ENCODE data around the gene CTTNBP2NL.
"Not testable (repeated sequence)": the region's sequence is repeated elsewhere in the genome, so short reads cannot be mapped to it uniquely, and the experiment has no call there.

Gene CTTNBP2NL

GRCh38 chr1:112464501-112464900 is 68.5 kb downstream of the CTTNBP2NL start:
- DNase-seq (ENCODE audit: low spot score): no peak

DNA sequence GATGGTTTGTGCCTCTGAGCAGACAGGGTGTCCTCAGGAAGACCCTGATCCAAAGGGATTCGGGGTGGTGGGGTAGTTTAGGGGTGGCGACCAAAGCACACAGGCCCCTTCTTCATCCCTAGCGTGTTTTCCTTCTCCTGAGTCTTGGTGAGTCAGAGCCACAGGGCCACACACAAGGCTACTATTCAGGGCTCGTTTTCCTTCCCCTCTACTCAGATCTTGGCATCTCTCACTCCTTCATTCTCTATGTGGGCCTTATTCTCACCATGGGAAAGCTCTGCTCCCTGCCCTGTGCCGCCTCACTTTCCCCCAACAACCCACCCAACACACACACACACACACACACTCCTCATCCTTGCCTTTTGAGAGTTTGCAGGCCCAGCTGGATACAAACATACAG is 69.1 kb downstream of the CTTNBP2NL start:
- DNase-seq (ENCODE audit: low spot score): no peak

- peak; percentile 85 for DNase-seq (ENCODE audit: low spot score)
Observed at GRCh38 chr1:112466078-112466660, 70.2 kb downstream of the CTTNBP2NL start.

- not testable (repeated sequence) for DNase-seq (ENCODE audit: low spot score)
Observed at GRCh38 chr1:112470324-112470723, 74.3 kb downstream of the CTTNBP2NL start.

DNA sequence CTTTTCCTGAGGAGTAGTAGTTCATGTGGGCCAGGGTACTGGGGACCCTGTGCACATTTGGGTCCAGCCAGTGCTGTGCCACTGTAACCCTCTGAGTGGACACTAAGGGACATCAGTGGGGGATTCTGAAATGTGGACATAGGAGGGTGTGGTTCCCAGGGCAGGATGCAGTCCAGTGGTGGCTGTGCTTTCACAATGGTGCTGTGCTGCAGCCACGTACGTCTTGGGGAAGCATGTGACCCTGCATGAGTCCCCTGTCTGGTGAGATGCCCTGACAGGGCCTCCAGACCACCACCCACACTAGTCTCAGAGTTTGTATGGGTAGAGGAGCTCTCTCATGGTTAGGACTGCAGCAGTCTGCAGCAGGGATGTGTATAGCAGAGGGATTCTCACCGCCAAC is 75.0 kb downstream of the CTTNBP2NL start:
- no peak for DNase-seq (ENCODE audit: low spot score)

DNA sequence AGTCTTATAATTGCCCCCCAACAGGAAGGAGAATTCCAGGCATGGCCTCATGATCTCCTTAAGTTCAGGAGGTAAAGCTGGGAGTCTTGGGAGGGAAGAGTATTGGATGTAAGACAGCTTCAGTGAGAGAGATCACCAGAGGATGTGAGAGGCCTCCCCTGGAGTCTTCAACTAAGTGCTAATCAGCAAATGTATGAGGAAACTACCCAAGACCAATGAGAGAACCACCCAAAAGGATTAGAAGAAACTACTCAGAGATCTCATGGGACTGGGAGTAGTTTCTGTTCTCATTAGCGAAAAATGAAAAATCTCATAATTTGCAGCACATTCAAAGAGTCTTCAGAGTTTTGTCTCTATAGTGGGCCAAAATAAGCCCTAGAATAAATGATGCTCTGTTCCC is 76.1 kb downstream of the CTTNBP2NL start:
- no peak for DNase-seq (ENCODE audit: low spot score)

DNA sequence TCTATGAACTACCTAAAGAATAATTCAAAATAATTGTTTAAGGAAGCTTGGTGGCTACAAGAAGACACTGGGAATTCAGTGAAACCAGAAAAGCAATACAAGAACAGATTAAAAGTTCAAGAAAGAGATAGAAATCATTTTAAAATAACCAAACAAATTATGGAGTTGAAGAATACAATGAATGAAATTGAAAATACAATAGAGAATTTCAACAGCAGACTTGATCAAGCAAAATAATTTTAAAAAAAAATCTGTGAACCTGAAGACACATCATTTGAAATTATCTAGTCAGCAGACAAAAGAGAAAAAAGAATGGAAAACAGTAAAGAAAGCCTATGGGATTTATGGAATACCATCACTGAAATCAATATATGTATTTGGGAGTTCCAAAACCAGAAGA is 81.5 kb downstream of the CTTNBP2NL start:
- DNase-seq (ENCODE audit: low spot score): no peak

GRCh38 chr1:112478314-112478713 is 82.3 kb downstream of the CTTNBP2NL start:
- DNase-seq (ENCODE audit: low spot score): no peak

- DNase-seq (ENCODE audit: low spot score): not testable (repeated sequence)
Observed at GRCh38 chr1:112486063-112486462, 90.0 kb downstream of the CTTNBP2NL start.

DNA sequence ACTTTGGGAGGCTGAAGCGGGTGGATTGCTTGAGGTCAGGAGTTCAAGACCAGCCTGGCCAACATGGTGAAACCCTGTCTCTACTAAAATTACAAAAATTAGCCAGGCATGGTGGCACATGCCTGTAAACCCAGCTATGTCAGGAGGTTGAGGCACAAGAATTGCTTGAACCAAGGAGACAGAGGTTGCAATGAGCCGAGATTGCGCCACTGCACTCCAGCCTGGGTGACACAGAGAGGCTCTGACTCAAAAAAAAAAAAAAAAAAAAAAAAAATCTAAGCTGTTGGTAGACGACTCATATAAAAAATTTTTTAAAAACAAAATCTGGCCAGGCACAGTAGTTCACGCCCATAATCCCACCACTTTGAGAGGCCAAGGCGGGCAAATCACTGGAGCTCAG is 91.7 kb downstream of the CTTNBP2NL start:
- DNase-seq (ENCODE audit: low spot score): not testable (repeated sequence)

- no peak for DNase-seq (ENCODE audit: low spot score)
Observed at GRCh38 chr1:112488141-112488540, 92.1 kb downstream of the CTTNBP2NL start.

GRCh38 chr1:112492076-112492475 is 96.1 kb downstream of the CTTNBP2NL start:
- no peak for DNase-seq (ENCODE audit: low spot score)

- DNase-seq (ENCODE audit: low spot score): no peak
Observed at GRCh38 chr1:112493351-112493750, 97.3 kb downstream of the CTTNBP2NL start.

- no peak for DNase-seq (ENCODE audit: low spot score)
Observed at GRCh38 chr1:112496290-112496689, 100.3 kb downstream of the CTTNBP2NL start.

GRCh38 chr1:112501810-112502641 is 106.0 kb downstream of the CTTNBP2NL start:
- DNase-seq (ENCODE audit: low spot score): peak; percentile 43

DNA sequence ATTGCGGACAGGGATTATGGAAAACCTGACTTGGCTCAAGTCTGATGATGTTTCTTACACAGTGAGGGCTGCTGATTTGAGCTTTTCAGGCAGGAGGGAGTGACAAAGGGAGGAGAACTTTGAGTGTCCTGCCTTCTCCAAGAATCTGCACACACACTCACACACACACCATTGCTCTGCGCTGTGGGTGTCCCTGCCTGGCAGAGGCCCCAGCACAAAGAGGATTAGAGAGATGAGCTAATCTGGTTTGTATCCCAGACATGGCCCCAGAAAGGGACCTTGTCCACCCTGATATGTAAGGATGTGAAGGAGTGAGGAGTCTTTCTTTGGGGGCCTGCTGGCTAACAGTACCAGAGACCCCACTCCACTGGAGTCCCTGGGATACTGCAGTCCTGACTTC is 106.8 kb downstream of the CTTNBP2NL start:
- DNase-seq (ENCODE audit: low spot score): no peak

GRCh38 chr1:112504001-112504660 is 108.1 kb downstream of the CTTNBP2NL start:
- no peak for DNase-seq (ENCODE audit: low spot score)

DNA sequence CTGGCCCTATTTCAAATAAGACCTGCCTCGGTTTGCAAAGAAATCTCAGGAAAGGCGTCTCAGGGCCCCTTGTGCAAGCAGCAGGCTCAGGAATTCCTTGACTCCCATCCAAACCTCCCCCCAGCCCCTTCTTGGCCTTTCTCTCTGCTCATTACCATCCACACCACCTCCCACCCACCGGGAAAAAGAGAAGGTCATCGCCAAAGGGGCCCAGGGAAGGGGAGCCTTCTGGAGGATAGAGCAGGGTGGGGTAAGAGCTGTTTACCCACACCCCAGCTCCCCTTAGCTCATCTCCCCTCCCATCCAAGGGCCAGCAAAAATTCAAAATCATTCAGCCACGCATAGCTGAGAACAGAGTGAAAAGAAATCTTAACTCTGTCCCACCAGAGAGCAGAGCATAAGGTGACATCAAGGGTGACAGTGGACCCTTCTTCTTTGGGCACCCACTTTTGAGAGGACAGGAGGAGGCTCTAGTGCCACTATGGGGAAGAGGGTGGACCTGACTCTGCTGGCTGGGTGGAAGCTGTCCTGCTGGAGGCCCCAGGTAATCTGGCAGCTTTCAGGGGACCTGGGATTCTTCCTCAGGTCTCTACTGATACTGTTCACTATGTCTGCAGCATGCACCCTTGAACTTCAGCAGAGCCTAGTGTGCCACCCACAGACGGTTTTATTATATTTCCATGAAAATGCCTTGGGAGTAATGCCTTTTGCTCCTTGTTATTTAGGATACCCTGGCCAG is 108.8 kb downstream of the CTTNBP2NL start:
- DNase-seq (ENCODE audit: low spot score): no peak

DNA sequence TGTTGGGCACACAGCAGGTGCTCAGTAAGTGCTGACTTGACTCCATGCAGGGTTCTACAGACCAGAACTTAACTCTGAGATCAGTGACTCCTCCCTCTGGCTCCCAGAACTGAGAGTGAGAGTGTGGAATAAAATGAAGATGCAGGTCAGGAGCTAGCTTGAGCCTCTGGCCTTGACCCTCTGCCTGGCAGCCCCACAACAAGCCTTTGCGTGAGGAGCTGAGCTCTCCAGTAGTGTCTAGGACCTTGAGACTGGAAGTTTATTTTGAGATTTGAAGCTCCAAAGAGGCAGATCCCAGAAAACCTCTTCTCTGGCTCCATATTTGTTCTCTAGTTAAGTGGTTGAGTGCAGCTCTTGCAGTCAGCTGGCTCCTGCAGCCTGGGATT is 109.4 kb downstream of the CTTNBP2NL start:
- no peak for DNase-seq (ENCODE audit: low spot score)

DNA sequence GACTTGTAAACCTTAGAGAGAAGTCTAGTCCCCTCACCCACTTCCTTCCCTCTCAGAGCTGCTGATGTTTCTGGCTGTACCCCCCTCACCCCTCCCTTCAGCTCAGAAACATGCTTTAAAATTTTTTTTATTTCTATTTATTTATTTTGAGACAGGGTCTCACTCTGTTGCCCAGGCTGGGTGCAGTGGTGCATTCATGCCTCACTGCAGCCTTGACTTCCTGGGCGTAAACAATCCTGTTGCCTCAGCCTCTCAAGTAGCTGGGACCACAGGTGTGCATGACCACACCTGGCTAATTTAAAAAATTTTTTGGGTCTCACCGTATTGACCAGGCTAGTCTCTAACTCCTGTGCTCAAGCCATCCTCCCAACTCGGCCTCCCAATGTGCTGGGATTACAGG is 109.9 kb downstream of the CTTNBP2NL start:
- DNase-seq (ENCODE audit: low spot score): no peak

GRCh38 chr1:112506306-112506705 is 110.3 kb downstream of the CTTNBP2NL start:
- no peak for DNase-seq (ENCODE audit: low spot score)

DNA sequence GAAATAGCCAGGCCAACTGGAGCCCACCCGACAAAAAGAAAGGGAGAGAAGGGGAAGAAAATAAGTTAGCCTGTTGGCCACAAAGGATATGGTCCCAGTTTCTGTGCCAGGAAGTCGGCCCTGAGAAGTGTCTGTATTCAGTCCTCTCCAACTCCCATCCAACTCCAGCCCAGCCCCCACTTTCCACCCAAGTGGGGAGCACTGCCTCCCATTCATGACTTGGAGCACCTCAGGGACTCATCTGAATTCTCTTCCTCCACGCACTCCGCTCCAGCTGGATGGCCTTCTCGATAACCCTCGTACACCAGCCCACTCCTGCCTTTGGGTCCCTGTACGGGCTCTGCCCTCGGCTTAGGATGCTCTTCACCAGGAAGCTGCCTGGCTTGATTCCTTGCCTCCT is 110.7 kb downstream of the CTTNBP2NL start:
- no peak for DNase-seq (ENCODE audit: low spot score)

GRCh38 chr1:112507336-112507735 is 111.3 kb downstream of the CTTNBP2NL start:
- DNase-seq (ENCODE audit: low spot score): no peak
